SK-N-SH (cell line): ENCODE measurements around the gene LRRC8D. TPM values are rescaled to one million over a fixed set of nuclear protein-coding genes. Genes with fewer than 3 reads are reported as not detected.

Experiments
- CTCF ChIA-PET: fragments of 300-600, 350-600 bp; formaldehyde crosslinking; extraction: SDS; loops from one replicate; lab custom pipeline; 2021; lab: Yijun Ruan, JAX
- POLR2A ChIA-PET: fragments of 350-600 bp; sonication (Branson Sonifier 250); formaldehyde crosslinking; extraction: SDS; loops from one replicate; lab custom pipeline; 2020; ENCODE audit warnings: antibody characterized with exemption, inconsistent platforms; lab: Yijun Ruan, JAX
- DNase-seq: peaks from one replicate; pipeline ENCODE4 v3.0.0; 2012
- H2AFZ ChIP-seq: fragments of 200-600 bp; sonication (generic); 2 replicates; pipeline ENCODE4 v1.8.1; 2016; ENCODE audit warnings: antibody characterized with exemption, mild to moderate bottlenecking, low read depth
- H3F3A ChIP-seq: fragments of 200-600 bp; sonication (generic); replicated peaks from 2 replicates; pipeline ENCODE3; 2016; ENCODE audit warnings: antibody characterized with exemption, mild to moderate bottlenecking; ENCODE audit not compliant: insufficient read depth
- H3K27ac ChIP-seq, 2 experiments: fragments of 200-500 bp in 1 of 2; fragments of 200-600 bp in 1 of 2; sonication (Bioruptor generic) in 1 of 2; sonication (generic), shearing (Covaris generic) in 1 of 2; 2 replicates each; pipeline versions ENCODE4 v1.5.1 to v1.6.1; 2014 to 2016; ENCODE audit warnings: low read depth in 2 of 2, inconsistent platforms in 1 of 2, low read length in 1 of 2, mild to moderate bottlenecking in 1 of 2, mixed read lengths in 1 of 2
- H3K27me3 ChIP-seq: fragments of 200-600 bp; sonication (generic), shearing (Covaris generic); 2 replicates; pipeline ENCODE4 v1.6.1; 2016; ENCODE audit warnings: mixed run types; ENCODE audit not compliant: insufficient read depth
- H3K36me3 ChIP-seq, 2 experiments: fragments of 200-500 bp in 1 of 2; fragments of 200-600 bp in 1 of 2; sonication (Bioruptor generic) in 1 of 2; sonication (generic) in 1 of 2; replicated peaks in 1 of 2; 2 replicates each; pipeline versions ENCODE3 to v1.5.1; 2014 to 2016; ENCODE audit warnings: low read length in 1 of 2, mild to moderate bottlenecking in 1 of 2; ENCODE audit not compliant: insufficient read depth in 2 of 2, control insufficient read depth in 1 of 2
- H3K4me1 ChIP-seq, 2 experiments: fragments of 200-500 bp in 1 of 2; fragments of 200-600 bp in 1 of 2; sonication (Bioruptor generic) in 1 of 2; sonication (generic), shearing (Covaris generic) in 1 of 2; 2 replicates each; pipeline versions ENCODE4 v1.5.1 to v1.6.1; 2014 to 2016; ENCODE audit warnings: low read depth in 1 of 2, low read length in 1 of 2, mixed run types in 1 of 2; ENCODE audit not compliant: insufficient read depth in 2 of 2, control insufficient read depth in 1 of 2
- H3K4me2 ChIP-seq: fragments of 200-600 bp; sonication (generic), shearing (Covaris generic); 2 replicates; pipeline ENCODE4 v1.6.1; 2017; ENCODE audit warnings: mixed run types
- H3K4me3 ChIP-seq, 2 experiments: fragments of 200-500 bp in 1 of 2; fragments of 200-600 bp in 1 of 2; sonication (Bioruptor generic) in 1 of 2; sonication (generic), shearing (Covaris generic) in 1 of 2; 2 replicates each; pipeline versions ENCODE4 v1.5.1 to v1.8.1; 2014 to 2016; ENCODE audit warnings: low read depth in 2 of 2, inconsistent platforms in 1 of 2, low read length in 1 of 2, mild to moderate bottlenecking in 1 of 2, mixed read lengths in 1 of 2, moderate library complexity in 1 of 2
- H3K79me2 ChIP-seq: fragments of 200-600 bp; sonication (generic); 2 replicates; pipeline ENCODE4 v1.8.1; 2017; ENCODE audit warnings: mild to moderate bottlenecking; ENCODE audit not compliant: insufficient read depth
- H3K9ac ChIP-seq: fragments of 200-600 bp; sonication (generic); 2 replicates; pipeline ENCODE4 v1.6.1; 2017; ENCODE audit warnings: mixed run types
- H3K9me2 ChIP-seq: fragments of 200-600 bp; sonication (generic); 2 replicates; pipeline ENCODE4 v1.6.1; 2017; ENCODE audit warnings: mixed run types
- H3K9me3 ChIP-seq: fragments of 200-600 bp; sonication (generic); 2 replicates; pipeline ENCODE4 v1.6.1; 2017; ENCODE audit warnings: mixed run types, mild to moderate bottlenecking, moderate library complexity
- H4K20me1 ChIP-seq: fragments of 200-600 bp; sonication (generic); 2 replicates; pipeline ENCODE4 v1.6.1; 2017; ENCODE audit warnings: mild to moderate bottlenecking, mixed run types; ENCODE audit not compliant: insufficient read depth
- ELF1 ChIP-seq: IDR thresholded peaks from 2 replicates; pipeline ENCODE4 v1.4.0; 2012
- EP300 ChIP-seq, 2 experiments: IDR thresholded peaks; 2 replicates each; pipeline versions ENCODE4 v1.4.0 to v1.6.1; 2012; ENCODE audit warnings: borderline replicate concordance in 1 of 2, low read depth in 1 of 2, low read length in 1 of 2
- EZH2phosphoT487 ChIP-seq: fragments of 200-600 bp; sonication (generic); IDR thresholded peaks from 2 replicates; pipeline ENCODE4 v1.6.1; 2017; ENCODE audit warnings: low read depth, mixed run types, mild to moderate bottlenecking, antibody characterized with exemption, moderate library complexity, borderline replicate concordance
- FOSL2 ChIP-seq: IDR thresholded peaks from 2 replicates; pipeline ENCODE4 v1.4.0; 2012; ENCODE audit warnings: low read depth, mild to moderate bottlenecking, moderate library complexity, borderline replicate concordance
- JUND ChIP-seq: IDR thresholded peaks from 2 replicates; pipeline ENCODE4 v1.4.0; 2012
- MXI1 ChIP-seq: IDR thresholded peaks from 2 replicates; pipeline ENCODE4 v1.6.1; 2012; ENCODE audit warnings: mild to moderate bottlenecking, low read depth, low read length, improper control_type of control experiment
- NFIC ChIP-seq: IDR thresholded peaks from 2 replicates; pipeline ENCODE4 v1.4.0; 2012; ENCODE audit warnings: borderline replicate concordance
- NRF1 ChIP-seq: IDR thresholded peaks from 2 replicates; pipeline ENCODE4 v1.6.1; 2012; ENCODE audit warnings: low read depth, mild to moderate bottlenecking, low read length
- RAD21 ChIP-seq: IDR thresholded peaks from 2 replicates; pipeline ENCODE4 v1.6.1; 2012; ENCODE audit warnings: mild to moderate bottlenecking, low read length
- RCOR1 ChIP-seq: fragments of 150-350 bp; IDR thresholded peaks from 2 replicates; pipeline ENCODE4 v1.6.1; 2017; ENCODE audit warnings: antibody characterized with exemption, low read length
- RFX5 ChIP-seq: IDR thresholded peaks from 2 replicates; pipeline ENCODE4 v1.6.1; 2012; ENCODE audit warnings: mild to moderate bottlenecking, improper control_type of control experiment, low read length
- TCF12 ChIP-seq: IDR thresholded peaks from 2 replicates; pipeline ENCODE4 v1.4.0; 2012
- TEAD4 ChIP-seq: IDR thresholded peaks from 2 replicates; pipeline ENCODE4 v1.4.0; 2012; ENCODE audit warnings: mild to moderate bottlenecking, borderline replicate concordance; ENCODE audit not compliant: insufficient read depth
- WGBS: methylation state at CpG from one replicate; pipeline ENCODE4 v1.1.6; 2017; ENCODE audit warnings: low lambda C conversion rate; 5-methylcytosine and 5-hydroxymethylcytosine counted together
- polyA plus RNA-seq, 3 experiments: library from polyadenylated mRNA; depleted of rRNA; stranded (reverse); fragments of >200 nt; gene quantifications; 2 replicates each; pipeline ENCODE4 v1.2.3, GENCODE V29; 2012
- TF ChIP-seq, protein P1 (sequence below): fragments of 200-600 bp; sonication (generic); IDR thresholded peaks from 2 replicates; pipeline ENCODE4 v1.6.1; 2017; ENCODE audit warnings: antibody characterized with exemption, mild to moderate bottlenecking, moderate library complexity
- TF ChIP-seq, protein P2 (sequence below): IDR thresholded peaks from 2 replicates; pipeline ENCODE4 v1.4.0; 2012; ENCODE audit warnings: low read depth, borderline replicate concordance
- TF ChIP-seq, protein P3 (sequence below): fragments of 150-350 bp; IDR thresholded peaks from 2 replicates; pipeline ENCODE4 v1.6.1; 2017; ENCODE audit warnings: antibody characterized with exemption, low read length, low read depth, borderline replicate concordance
- TF ChIP-seq, protein P4 (sequence below): IDR thresholded peaks from 2 replicates; pipeline ENCODE4 v1.4.0; 2012; ENCODE audit warnings: low read depth, borderline replicate concordance

LRRC8D gene
- polyA plus RNA-seq, 1 of the 3 experiments (the other 2 are of a cell fraction) = 15.0 TPM

DNA sequence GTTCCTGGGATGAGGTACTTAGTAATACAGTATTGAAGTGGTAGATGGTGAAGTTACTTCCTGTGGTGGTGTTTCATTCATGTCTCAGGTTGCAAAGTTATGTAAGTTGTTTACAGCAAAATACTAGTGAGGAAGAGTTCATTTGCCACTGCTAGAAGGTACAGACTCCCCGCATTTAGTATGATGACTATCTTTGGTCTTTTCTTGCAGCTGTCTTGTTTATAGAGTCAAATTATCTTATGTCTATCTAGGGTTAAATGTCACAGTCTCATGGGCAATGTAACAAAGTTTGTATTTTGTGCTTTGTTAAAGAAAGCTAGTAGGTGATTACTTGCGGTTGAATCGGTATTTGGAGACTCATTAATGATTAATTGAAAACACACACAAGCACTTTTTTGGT is 50.2 kb downstream of the LRRC8D start:
- Histone ChIP-seq H3F3A (no peaks in the 10 kb centered on the region), H3K27ac (no peak overlapping the region), H3K4me1 (peaks cover 5 to 20% of the 10 kb centered on the region in 2 experiments; a peak in 3 of 4 replicates), H4K20me1 (no peaks in the 10 kb centered on the region), H3K4me3 (no peak overlapping the region), H3K36me3 (peaks cover 0 to 6% of the 10 kb centered on the region in 2 experiments), H2AFZ (no peak overlapping the region), H3K4me2 (no peak overlapping the region), H3K9me3 (no peaks in the 10 kb centered on the region), H3K79me2 (no peaks in the 10 kb centered on the region), H3K9me2 (no peaks in the 10 kb centered on the region), H3K27me3 (no peaks in the 10 kb centered on the region), H3K9ac (no peak overlapping the region)
- CTCF ChIA-PET = interaction anchor here (1.0 kb wide), 1 partner anchor 28 kb away, joined by 3 read pairs; no protein-coding TSS in a partner anchor
- WGBS = 91% methylated on average over 3 of the region's 3 CpGs
- POLR2A ChIA-PET = no interaction called here
- TF ChIP-seq, protein P1, sequence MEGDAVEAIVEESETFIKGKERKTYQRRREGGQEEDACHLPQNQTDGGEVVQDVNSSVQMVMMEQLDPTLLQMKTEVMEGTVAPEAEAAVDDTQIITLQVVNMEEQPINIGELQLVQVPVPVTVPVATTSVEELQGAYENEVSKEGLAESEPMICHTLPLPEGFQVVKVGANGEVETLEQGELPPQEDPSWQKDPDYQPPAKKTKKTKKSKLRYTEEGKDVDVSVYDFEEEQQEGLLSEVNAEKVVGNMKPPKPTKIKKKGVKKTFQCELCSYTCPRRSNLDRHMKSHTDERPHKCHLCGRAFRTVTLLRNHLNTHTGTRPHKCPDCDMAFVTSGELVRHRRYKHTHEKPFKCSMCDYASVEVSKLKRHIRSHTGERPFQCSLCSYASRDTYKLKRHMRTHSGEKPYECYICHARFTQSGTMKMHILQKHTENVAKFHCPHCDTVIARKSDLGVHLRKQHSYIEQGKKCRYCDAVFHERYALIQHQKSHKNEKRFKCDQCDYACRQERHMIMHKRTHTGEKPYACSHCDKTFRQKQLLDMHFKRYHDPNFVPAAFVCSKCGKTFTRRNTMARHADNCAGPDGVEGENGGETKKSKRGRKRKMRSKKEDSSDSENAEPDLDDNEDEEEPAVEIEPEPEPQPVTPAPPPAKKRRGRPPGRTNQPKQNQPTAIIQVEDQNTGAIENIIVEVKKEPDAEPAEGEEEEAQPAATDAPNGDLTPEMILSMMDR = no peak
- TF ChIP-seq MXI1 (no peak), EP300 (IDR thresholded peaks at IDR 0.05; ENCODE audit: borderline replicate concordance in 1 of 2, low read depth in 1 of 2, low read length in 1 of 2) (no peak), RFX5 (no peak), FOSL2 (no peak), TEAD4 (no peak), RCOR1 (no peak), TCF12 (no peak), EZH2phosphoT487 (no peak), NRF1 (no peak), ELF1 (no peak), JUND (no peak), NFIC (no peak), RAD21 (no peak)
- TF ChIP-seq, protein P2, sequence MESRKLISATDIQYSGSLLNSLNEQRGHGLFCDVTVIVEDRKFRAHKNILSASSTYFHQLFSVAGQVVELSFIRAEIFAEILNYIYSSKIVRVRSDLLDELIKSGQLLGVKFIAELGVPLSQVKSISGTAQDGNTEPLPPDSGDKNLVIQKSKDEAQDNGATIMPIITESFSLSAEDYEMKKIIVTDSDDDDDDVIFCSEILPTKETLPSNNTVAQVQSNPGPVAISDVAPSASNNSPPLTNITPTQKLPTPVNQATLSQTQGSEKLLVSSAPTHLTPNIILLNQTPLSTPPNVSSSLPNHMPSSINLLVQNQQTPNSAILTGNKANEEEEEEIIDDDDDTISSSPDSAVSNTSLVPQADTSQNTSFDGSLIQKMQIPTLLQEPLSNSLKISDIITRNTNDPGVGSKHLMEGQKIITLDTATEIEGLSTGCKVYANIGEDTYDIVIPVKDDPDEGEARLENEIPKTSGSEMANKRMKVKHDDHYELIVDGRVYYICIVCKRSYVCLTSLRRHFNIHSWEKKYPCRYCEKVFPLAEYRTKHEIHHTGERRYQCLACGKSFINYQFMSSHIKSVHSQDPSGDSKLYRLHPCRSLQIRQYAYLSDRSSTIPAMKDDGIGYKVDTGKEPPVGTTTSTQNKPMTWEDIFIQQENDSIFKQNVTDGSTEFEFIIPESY = no peak
- TF ChIP-seq, protein P3, sequence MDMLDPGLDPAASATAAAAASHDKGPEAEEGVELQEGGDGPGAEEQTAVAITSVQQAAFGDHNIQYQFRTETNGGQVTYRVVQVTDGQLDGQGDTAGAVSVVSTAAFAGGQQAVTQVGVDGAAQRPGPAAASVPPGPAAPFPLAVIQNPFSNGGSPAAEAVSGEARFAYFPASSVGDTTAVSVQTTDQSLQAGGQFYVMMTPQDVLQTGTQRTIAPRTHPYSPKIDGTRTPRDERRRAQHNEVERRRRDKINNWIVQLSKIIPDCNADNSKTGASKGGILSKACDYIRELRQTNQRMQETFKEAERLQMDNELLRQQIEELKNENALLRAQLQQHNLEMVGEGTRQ = no peak
- TF ChIP-seq, protein P4, sequence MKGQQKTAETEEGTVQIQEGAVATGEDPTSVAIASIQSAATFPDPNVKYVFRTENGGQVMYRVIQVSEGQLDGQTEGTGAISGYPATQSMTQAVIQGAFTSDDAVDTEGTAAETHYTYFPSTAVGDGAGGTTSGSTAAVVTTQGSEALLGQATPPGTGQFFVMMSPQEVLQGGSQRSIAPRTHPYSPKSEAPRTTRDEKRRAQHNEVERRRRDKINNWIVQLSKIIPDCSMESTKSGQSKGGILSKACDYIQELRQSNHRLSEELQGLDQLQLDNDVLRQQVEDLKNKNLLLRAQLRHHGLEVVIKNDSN = no peak
- DNase-seq = no peak
